T-helper 1 cell treated with Interleukin-12 subunit alpha and Interleukin-12 subunit beta and Interleukin-4 antibody, amounts not matched to agents 30 ng/mL and 1 ng/mL, for 36 hours (primary cell): ENCODE data around the gene NRF1. TPM values are rescaled to one million over a fixed set of nuclear protein-coding genes. Genes with fewer than 3 reads are reported as not detected.

ENCODE experiments used
- intact Hi-C: fragments of 100-400 bp; cut with micrococcal nuclease; formaldehyde crosslinking; loops from one replicate; pipeline ENCODE4 v1.15.1; 2024
- total RNA-seq: library from RNA; stranded (reverse); gene quantifications from 2 replicates; pipeline ENCODE4 v1.2.3, GENCODE V29; 2022

Gene NRF1
- total RNA-seq, 1 donor from 2014 or later, result 25.2 TPM

DNA sequence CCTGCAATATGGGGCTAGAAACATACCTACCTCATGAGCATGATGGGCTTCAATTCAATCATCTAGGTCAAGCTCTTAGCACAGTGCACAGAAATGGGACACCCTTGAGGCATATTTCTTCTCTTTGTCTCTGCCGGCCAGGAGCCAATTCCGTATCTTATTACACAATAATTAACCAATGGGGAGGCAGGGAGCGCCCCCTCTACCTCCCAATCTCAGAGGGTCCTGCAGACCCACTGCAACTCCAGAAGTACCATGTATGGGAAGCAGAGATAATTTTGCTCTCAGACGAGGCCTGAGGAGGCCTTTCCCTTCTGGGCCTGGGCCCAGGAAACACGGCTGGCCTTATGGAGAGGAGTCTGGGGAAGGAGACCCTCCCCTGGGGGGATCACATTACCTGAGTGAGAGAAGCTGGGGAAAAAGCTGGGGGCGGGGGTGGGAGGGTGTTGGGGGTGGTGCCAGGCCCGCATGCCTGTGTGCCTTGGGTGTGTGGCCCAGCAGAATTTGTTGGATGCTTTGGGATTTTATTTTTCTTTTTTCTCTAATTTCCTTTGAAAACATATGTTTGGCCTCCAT lies 185.8 kb downstream of the NRF1 start:
- intact Hi-C loops, result no loop called here

GRCh38 chr7:129798616-129799349 lies 187.3 kb downstream of the NRF1 start:
- intact Hi-C loops, result no loop called here

DNA sequence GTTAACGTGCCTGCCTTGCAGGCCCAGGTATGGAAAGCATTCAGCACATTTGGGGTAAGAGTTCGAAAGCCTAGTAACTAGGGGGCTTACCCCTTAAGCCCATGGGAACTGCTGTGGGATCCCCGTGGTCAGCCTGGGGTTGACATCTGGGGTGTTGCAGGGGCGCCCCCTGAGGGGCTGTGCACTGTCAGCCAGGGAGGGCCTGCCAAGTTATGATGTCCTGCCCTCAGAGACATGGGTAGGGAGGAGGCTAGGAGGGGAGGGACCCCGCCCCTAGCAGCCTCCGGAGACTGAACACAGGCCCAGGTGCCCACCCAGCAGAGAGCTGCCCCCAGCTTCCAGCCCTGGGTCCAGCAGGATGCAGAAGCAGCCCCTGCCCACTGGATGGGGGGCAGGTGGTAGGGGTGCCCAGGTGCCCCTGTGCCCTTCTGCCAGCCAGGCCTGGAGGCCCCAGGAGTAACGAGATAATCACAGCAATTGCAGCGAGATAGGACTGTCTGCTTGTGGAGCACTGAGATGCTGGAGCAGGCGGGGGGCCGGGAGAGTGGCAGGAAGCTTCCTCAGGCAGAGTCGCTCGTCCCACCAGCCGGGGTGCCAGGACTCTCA lies 187.9 kb downstream of the NRF1 start:
- intact Hi-C loops, result no loop called here

- intact Hi-C loops, result no loop called here
Observed at GRCh38 chr7:129800901-129801300, 189.4 kb downstream of the NRF1 start.

- intact Hi-C loops, result no loop called here
Observed at GRCh38 chr7:129801882-129802281, 190.4 kb downstream of the NRF1 start.

GRCh38 chr7:129803546-129804081 lies 192.1 kb downstream of the NRF1 start:
- intact Hi-C loops, result no loop called here

- intact Hi-C loops, result no loop called here
Observed at GRCh38 chr7:129804111-129804889, 192.8 kb downstream of the NRF1 start.

GRCh38 chr7:129804890-129805719 lies 193.6 kb downstream of the NRF1 start:
- intact Hi-C loops, result no loop called here

Other genes starting within 250 kb of the NRF1 start
- gene STRIP2, start 177.3 kb upstream of the NRF1 start, total RNA-seq, result 38.1 and 40.2 TPM in 2 replicates
- 1.1 and 1.7 TPM in 2 replicates for gene SMKR1, start 109.2 kb upstream of the NRF1 start, total RNA-seq